Aorta (tissue), 5 donors: ENCODE results near the gene KANSL1. TPM values are rescaled to one million over a fixed set of nuclear protein-coding genes. Genes with fewer than 3 reads are reported as not detected.

ENCODE experiments used
- ATAC-seq: fragments of 200-7000 bp; cut with Tn5 transposase; one replicate; pipeline ENCODE4 v1.9.1; 2022; ENCODE audit warnings: moderate library complexity; ENCODE audit not compliant: low FRiP score
- DNase-seq, 2 donors: peaks; one replicate each; pipeline ENCODE4 v3.0.0-alpha.2; 2020
- H3K27ac ChIP-seq, 2 donors: one replicate each; pipeline ENCODE4 v1.5.1; 2013; ENCODE audit warnings: low read length in 2 of 2, mild to moderate bottlenecking in 2 of 2, moderate library complexity in 2 of 2, control low read depth in 1 of 2, inconsistent platforms in 1 of 2, low read depth in 1 of 2
- H3K27me3 ChIP-seq, 2 donors: one replicate each; pipeline ENCODE4 v1.6.1; 2013; ENCODE audit warnings: control low read depth in 1 of 2, low read length in 1 of 2, mild to moderate bottlenecking in 1 of 2, moderate library complexity in 1 of 2; ENCODE audit not compliant: insufficient read depth in 2 of 2, control insufficient read depth in 1 of 2
- H3K36me3 ChIP-seq, 2 donors: one replicate each; pipeline ENCODE4 v1.6.1; 2013; ENCODE audit warnings: control low read depth in 1 of 2, low read length in 1 of 2, mild to moderate bottlenecking in 1 of 2; ENCODE audit not compliant: insufficient read depth in 2 of 2, control insufficient read depth in 1 of 2
- H3K4me1 ChIP-seq, 2 donors: one replicate each; pipeline ENCODE4 v1.6.1; 2013; ENCODE audit warnings: low read length in 2 of 2, control low read depth in 1 of 2, mild to moderate bottlenecking in 1 of 2, moderate library complexity in 1 of 2; ENCODE audit not compliant: insufficient read depth in 2 of 2, control insufficient read depth in 1 of 2
- H3K4me3 ChIP-seq, 2 donors: one replicate each; pipeline ENCODE4 v1.5.1; 2013; ENCODE audit warnings: low read length in 2 of 2, control low read depth in 1 of 2, mild to moderate bottlenecking in 1 of 2
- H3K9me3 ChIP-seq: one replicate; pipeline ENCODE4 v1.6.1; 2013; ENCODE audit warnings: mild to moderate bottlenecking, low read length; ENCODE audit not compliant: control insufficient read depth
- WGBS, 2 donors: extraction: QIAGEN DNeasy Blood & Tissue Kit; methylation state at CpG; one replicate each; pipeline ENCODE4 v1.1.7; 2013; 5-methylcytosine and 5-hydroxymethylcytosine counted together
- intact Hi-C, 2 donors: fragments of 100-400 bp; cut with DNase I; formaldehyde crosslinking; loops; one replicate each; pipeline versions ENCODE4 v1.14.2 to v1.15.0; 2022
- polyA plus RNA-seq, 2 donors: library from polyadenylated mRNA; stranded (reverse); fragments of 200-250 nt; gene quantifications; one replicate each; pipeline ENCODE4 v1.2.3, GENCODE V29; 2013
- total RNA-seq, 2 donors: library from RNA; stranded (reverse); fragmentation: NEBNext Ultra II Directional; extraction: Animal tissue kit (Norgen Biotek cat#: 25700); gene quantifications; one replicate each; pipeline ENCODE4 v1.2.1, GENCODE V29; 2021
- donor health status: healthy with polysubstance abuse.
- donor health status: Bipolar disorder and iron deficiency.
- donor health status: DM: no; HTN: no; CAD: no.
- donor health status: DM: no; HTN: no; CAD: no.
- donor health status: DM: yes; HTN: yes; CAD: no.

Gene KANSL1
- total and polyA plus RNA-seq, 4 donors, result 6.5 to 109 (median 56.4) TPM

DNA sequence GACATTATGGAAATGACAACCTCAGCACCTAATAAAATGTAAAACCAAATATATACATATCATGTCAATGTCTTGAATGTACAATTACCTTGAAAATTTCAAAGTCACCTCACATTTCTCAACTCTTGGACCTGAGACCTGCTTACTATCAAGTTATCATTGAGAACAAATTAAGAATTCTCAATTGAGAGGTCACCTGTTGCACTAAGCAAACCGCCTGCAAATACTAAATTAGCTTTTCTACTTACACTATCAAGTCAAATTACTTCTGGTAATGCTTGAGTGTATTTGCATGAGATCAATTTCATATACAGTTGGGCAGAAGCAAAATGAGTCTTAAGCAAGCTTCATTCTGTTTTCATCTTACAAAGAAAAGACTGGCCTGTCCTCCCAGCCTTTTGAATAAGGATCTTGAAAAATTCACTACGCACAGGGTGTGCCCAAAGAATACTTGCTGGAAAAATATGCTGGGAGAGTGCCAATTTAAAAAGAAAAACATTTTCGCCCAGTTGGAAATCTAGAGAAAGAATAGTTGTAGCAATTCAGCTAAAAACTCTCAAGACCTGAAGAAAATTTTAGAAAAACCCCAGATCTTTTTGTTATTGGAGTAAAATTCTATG is 35.7 kb downstream of the KANSL1 start:
- H3K27ac ChIP-seq, result no peak overlapping the region
- H3K4me3 ChIP-seq, result peak overlapping the region in 1 of 2 donors; percentile 24
- ATAC-seq, result peak; percentile 60
- H3K4me1 ChIP-seq, result peaks cover 3 to 6% of the 10 kb centered on the region in 2 donors
- intact Hi-C loops, result loop anchor here in 1 of 2 donors (5.0 kb wide), 1 partner anchor 35 kb away; the partner anchor contains the start of gene KANSL1
- H3K9me3 ChIP-seq, result no peaks in the 10 kb centered on the region
- H3K27me3 ChIP-seq, result no peaks in the 10 kb centered on the region
- no peaks in the 10 kb centered on the region for H3K36me3 ChIP-seq
- DNase-seq, result no peak
- WGBS, 2 donors, result 16 to 24% methylated on average over 3 of the region's 3 CpGs

DNA sequence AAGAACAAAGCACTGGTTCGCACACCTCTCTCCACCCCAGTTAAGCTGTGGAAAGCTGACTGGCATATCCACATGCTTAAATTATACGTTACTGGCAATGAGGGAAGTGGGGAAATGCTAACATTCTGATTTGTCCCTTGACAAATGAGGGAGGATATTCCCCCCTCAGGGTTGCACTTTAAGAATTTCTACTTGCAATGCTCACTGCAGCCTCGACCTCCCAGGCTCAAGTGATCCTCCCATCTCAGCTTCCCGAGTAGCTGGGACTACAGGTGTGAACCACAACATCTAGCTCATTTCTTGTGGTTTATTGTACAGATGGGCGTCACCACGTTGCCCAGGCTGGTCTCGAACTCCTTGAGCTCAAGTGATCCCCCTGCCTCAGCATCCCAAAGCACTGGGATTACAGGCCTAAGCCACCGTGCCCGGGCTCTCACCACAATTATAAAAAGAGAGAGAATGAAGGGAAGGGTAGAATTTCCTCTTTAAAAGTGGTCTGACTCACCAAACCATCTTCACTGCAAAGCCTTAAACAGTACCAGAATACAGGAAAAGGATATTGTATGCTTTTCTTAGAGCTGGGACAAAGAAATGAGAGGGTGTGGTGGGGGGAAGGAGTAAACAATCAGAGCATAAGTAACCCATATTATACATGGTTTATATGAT is 38.9 kb downstream of the KANSL1 start:
- Histone ChIP-seq H3K4me1 (peaks cover 5 to 7% of the 10 kb centered on the region in 2 donors), H3K36me3 (no peaks in the 10 kb centered on the region), H3K9me3 (no peaks in the 10 kb centered on the region), H3K27me3 (no peaks in the 10 kb centered on the region), H3K27ac (peak overlapping the region in 1 of 2 donors; percentile 22), H3K4me3 (no peak overlapping the region)
- intact Hi-C loops, result no loop called here
- DNase-seq (no peak), ATAC-seq (no peak)
- WGBS, 2 donors, result 65 to 69% methylated on average over 9 of the region's 9 CpGs

DNA sequence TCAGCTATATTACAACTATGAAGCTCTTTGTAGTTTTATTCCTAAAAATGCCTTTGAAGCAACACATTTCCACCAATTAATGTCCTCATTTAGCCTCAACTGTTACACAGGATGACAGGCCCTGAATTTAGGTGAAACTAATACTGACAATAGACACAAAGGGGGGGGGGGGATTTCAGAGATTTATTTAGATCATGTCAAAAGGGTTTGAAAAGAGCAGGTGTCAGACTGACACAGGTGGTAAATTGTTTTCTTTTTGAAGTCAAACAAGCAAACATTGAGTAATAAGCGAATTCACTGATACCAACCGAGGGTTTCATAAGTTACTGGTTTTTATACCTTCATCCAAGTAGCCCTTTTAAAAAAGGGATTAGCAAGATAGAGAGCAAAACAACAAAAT is 40.8 kb downstream of the KANSL1 start:
- Histone ChIP-seq H3K27me3 (no peaks in the 10 kb centered on the region), H3K27ac (no peak overlapping the region), H3K36me3 (no peaks in the 10 kb centered on the region), H3K4me1 (peaks cover 5 to 7% of the 10 kb centered on the region in 2 donors), H3K4me3 (no peak overlapping the region), H3K9me3 (no peaks in the 10 kb centered on the region)
- DNase-seq (no peak), ATAC-seq (no peak)
- intact Hi-C loops, result no loop called here
- WGBS, 2 donors, result 81 to 82% methylated on average over 2 of the region's 2 CpGs

DNA sequence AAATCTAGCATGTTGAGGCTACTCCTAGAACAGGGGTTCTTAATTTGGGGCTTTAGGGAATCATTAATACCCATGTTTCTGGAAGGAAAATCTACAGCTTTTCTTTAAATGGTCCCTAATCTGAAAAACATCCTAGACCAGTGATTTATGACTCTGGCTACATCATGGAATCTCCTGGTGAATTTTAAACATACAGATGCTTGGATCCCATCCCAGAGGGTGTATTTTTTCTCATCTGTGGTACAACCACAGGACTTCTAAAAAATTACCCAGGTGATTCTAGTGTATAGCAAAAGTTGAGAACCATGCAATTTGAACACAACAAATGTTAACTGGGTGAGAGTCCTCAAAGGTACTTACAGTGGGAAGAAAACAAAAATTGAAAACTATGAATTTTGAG is 41.5 kb downstream of the KANSL1 start:
- intact Hi-C loops, result no loop called here
- Histone ChIP-seq H3K9me3 (no peaks in the 10 kb centered on the region), H3K4me1 (peaks cover 3 to 7% of the 10 kb centered on the region in 2 donors), H3K36me3 (no peaks in the 10 kb centered on the region), H3K27ac (no peak overlapping the region), H3K27me3 (no peaks in the 10 kb centered on the region), H3K4me3 (no peak overlapping the region)
- no peak for ATAC-seq
- no peak for DNase-seq

DNA sequence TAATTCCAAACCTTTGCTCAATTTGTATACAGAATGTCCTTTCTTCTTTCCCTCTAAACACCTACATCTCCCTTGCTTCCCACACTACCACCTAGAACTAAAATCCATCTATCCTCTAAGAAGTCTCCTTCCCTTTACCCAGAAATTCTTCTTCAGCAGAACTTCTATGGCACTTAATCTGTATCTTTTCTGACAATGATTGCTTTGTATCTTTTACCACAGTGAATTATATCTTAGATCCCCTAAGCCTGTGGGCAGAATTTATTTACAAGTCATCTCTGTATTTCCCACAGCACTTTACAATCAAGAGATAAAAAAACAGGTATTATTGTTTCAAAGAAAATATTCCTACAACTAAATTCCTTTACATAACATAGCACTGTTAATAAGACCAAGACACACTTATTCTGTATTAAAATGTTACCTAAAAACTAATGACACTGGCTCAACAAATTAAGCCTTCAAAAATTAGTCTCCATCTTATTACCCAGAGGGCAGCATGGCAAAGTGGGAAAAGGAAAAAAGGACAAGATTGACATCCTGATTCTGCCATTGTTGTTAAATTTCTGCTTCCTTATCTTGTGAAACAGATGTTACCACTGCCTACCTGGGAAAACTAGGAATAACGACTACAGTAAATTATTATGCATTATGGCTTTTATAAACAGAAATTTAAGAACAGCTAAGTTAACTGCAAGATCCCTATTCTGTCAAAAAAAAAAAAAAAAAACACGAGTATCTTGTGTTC is 42.8 kb downstream of the KANSL1 start:
- intact Hi-C loops, result no loop called here
- H3K4me3 ChIP-seq, result no peak overlapping the region
- 46 to 47% methylated on average over 2 of the region's 2 CpGs for WGBS, 2 donors
- H3K27ac ChIP-seq, result no peak overlapping the region
- ATAC-seq (no peak), DNase-seq (no peak)
- peaks cover 3 to 9% of the 10 kb centered on the region in 2 donors for H3K4me1 ChIP-seq
- no peaks in the 10 kb centered on the region for H3K36me3 ChIP-seq
- H3K27me3 ChIP-seq, result no peaks in the 10 kb centered on the region
- H3K9me3 ChIP-seq, result no peaks in the 10 kb centered on the region

DNA sequence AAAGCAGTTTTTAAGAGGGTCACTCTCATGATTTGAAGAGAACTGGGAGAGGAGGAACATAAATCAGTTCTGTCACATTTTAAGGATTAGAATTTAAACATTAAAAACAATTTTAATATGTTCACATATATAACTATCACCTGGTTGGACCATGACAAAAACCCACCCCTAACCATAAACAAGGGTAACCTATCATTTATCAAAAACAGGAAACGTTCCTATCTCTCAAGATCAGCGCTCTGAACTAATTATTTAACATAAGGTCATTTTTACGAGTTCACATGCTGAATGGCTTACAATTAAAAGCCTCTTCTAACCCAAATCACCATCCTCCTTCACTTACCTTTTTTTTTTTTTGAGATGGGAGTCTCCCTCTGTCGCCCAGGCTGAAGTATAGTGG is 45.0 kb downstream of the KANSL1 start:
- peaks cover 4 to 9% of the 10 kb centered on the region in 2 donors for H3K4me1 ChIP-seq

DNA sequence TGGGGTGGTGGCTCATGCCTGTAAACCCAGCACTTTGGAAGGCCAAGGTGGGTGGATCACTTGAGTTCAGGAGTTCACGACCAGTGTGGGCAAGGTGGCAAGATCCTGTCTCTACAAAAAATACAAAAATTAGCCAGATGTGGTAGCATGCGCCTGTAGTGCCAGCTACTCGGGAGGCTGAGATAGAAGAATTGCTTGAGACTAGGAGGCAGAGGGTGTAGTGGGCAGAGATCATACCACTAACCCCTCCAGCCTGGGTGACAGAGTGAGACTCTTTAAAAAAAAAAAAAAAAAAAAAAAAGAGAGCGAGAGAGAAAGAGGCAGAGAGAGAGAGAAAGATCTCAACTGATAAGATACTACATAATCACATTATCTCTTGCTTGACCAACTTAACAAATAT is 45.9 kb downstream of the KANSL1 start:
- H3K36me3 ChIP-seq, result no peaks in the 10 kb centered on the region
- DNase-seq (no peak), ATAC-seq (no peak)
- no peak overlapping the region for H3K27ac ChIP-seq
- H3K4me3 ChIP-seq, result no peak overlapping the region
- H3K9me3 ChIP-seq, result no peaks in the 10 kb centered on the region
- intact Hi-C loops, result no loop called here
- H3K27me3 ChIP-seq, result no peaks in the 10 kb centered on the region
- WGBS, 2 donors, result 80 to 98% methylated on average over 4 of the region's 4 CpGs
- peaks cover 4 to 5% of the 10 kb centered on the region in 2 donors for H3K4me1 ChIP-seq

More for the DNA sequence above, 45.0 kb downstream of the KANSL1 start:
- no peaks in the 10 kb centered on the region for H3K36me3 ChIP-seq
- H3K9me3 ChIP-seq, result no peaks in the 10 kb centered on the region
- intact Hi-C loops, result no loop called here
- H3K27ac ChIP-seq, result no peak overlapping the region
- H3K27me3 ChIP-seq, result no peaks in the 10 kb centered on the region
- no peak for DNase-seq
- no peak for ATAC-seq
- no peak overlapping the region for H3K4me3 ChIP-seq
- 75 to 78% methylated on average over 4 of the region's 4 CpGs for WGBS, 2 donors

DNA sequence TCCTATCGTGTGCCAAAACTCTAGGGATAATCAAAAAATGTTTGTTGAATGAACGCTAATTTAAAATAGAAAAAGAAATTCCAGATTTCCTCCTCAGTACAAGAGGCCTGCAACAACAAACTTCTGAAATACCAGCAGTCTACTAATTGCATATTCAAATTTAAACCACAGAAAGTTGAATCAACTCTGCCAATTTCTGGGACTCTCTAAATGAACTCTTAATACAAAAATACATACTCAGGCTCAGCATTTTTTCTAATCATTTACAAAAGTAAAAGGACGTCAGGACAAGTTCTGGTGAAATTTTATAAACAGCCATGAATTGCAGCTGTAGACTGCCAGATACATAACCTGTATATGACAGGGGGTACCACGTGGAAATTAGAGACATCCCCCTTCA is 49.0 kb downstream of the KANSL1 start:
- no peak overlapping the region for H3K27ac ChIP-seq
- intact Hi-C loops, result no loop called here
- H3K4me3 ChIP-seq, result no peak overlapping the region
- 36% methylated on average over 4 of the region's 4 CpGs for WGBS, 2 donors
- no peaks in the 10 kb centered on the region for H3K9me3 ChIP-seq
- H3K27me3 ChIP-seq, result no peaks in the 10 kb centered on the region
- DNase-seq, result no peak
- peaks cover 2 to 4% of the 10 kb centered on the region in 2 donors for H3K4me1 ChIP-seq
- H3K36me3 ChIP-seq, result no peaks in the 10 kb centered on the region
- no peak for ATAC-seq
